GM03348 (cell line): ENCODE data around the gene HS3ST4.

Experiments
- DNase-seq: peaks from one replicate; pipeline ENCODE4 v3.0.0; 2012; ENCODE audit warnings: low spot score

HS3ST4 gene

DNA sequence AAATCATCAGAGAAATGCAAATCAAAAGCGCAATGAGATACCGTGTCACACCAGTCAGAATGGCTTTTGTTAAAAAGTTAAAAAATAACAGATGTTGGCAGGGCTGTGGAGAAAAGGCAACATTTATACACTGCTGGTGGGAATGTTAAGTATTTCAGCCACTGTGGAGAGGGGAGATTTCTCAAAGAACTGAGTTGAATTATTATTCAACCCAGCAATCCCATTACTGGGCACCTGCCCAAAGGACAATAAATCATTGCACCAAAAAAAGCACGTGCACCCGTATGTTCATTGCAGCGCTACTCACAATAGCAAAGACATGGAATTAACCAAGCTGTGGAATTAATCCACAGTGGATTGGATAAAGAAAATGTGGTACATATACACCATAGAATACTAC is 204.7 kb downstream of the HS3ST4 start:
- no peak for DNase-seq

DNA sequence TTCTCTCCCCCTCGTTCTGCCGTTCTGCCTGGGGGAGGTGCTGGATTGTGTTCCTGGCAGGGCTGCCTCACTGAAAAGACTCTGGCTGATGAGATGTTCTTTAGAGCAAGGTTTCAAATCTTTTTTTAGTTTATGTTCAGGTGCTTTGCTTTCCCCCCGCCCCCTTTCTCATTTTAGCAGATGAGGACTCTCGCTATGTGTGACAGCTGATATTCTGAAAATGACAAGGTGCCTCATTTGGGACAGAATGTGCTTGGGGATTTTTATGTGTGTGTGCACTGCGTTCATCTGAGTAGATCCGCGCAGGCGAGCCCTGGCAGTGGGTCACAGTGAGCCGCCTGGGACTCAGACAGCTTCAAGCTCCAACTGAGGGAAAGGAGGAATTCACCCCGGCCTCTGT is 205.9 kb downstream of the HS3ST4 start:
- no peak for DNase-seq

DNA sequence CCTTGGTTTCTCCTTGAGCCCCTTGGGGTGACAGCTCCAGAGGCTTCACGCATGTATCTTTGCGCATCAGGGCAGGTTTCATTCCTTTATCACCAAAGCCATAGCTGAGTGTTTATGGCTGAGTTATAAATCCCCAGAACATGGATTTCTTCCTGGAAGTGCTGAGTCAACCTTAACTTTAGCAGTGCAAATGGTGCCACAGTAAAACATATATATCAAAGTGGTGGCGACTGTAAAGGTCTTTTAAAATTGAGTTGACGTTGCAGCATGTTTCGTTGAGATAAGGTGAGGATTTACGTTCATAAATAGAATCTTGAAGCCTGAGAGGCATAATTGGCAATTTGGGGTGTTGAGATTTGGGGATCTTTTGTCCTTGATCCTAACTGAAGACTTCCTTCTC is 214.1 kb downstream of the HS3ST4 start:
- no peak for DNase-seq

DNA sequence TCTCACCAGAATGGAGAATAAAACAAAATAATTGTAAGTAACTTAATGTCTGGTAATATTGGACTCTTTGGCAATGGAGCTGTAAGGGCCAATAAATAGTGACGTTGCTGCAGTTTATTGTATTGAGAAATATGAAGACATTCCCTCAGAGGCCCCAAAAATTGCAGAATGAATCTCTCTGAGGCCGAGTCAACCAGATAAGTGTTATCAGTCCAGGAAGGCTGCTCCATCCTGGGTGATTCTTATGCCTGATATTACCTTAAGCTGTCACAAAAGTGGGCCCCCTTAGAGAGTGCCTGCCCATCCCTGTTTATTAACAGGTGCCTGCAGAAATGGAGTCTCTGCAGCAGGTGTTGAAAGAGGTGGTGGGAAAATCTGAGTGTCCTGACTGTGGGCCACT is 219.2 kb downstream of the HS3ST4 start:
- DNase-seq, result no peak

- no peak for DNase-seq
Measured at GRCh38 chr16:25912321-25912720, 220.6 kb downstream of the HS3ST4 start.

DNA sequence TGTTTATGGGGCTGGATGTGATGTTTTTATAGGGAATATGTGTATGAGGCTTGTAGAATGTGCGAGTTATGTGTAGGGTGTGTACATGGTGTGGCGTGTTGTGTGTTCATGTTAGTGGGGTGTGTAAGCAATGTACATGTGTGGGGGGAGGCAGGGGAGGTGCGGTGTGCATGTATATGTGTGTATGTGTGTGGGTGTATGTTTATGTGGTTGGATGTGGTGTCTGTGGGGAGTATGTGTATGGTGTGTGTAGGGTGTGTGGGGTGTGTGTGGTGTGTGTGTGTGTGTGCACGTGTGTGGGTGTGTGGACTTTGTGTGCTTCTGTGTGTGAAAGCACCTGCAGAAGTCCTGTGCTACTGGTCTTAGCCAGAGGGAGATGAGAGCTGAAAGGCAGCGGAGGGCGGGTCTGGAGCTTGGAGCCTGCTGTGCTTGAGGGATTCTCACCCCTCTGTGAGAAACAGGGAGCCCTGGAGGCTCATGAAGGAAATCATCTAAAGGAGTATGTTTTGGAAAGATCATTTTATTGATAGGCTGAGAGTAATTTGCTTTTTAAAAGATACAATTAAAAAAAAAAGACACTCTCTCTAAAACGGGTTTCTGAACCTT is 222.7 kb downstream of the HS3ST4 start:
- no peak for DNase-seq

GRCh38 chr16:25916037-25916436 is 224.3 kb downstream of the HS3ST4 start:
- DNase-seq, result no peak

- no peak for DNase-seq
Measured at GRCh38 chr16:25922438-25922837, 230.7 kb downstream of the HS3ST4 start.

GRCh38 chr16:25925421-25925820 is 233.7 kb downstream of the HS3ST4 start:
- DNase-seq, result no peak

DNA sequence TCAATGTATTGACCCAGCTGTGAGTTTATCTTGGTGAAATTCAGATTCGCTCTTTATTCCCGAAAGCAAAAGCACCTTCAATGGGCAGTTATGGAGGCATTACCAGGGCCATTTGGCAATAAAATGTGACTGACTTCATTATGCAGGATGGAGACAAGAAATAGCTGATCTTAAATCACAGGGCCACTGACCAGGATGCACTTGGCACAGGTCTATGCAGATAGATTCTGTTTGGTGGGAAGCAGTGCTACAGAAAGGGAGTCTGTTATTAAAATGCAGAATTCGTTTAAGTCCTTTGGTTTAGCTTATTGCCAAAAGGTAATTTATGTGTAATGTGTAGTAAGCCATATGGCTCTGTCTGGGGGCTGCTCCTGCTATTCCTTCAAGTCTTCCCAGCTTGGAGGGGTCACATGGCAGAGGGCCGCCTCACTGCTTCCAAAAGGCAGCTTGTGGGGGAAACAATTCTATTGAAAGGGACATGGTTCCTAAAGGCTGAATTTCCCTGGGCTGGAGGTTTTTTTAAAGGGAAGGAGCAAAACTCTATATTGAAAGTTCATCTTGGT is 239.8 kb downstream of the HS3ST4 start:
- DNase-seq, result no peak

DNA sequence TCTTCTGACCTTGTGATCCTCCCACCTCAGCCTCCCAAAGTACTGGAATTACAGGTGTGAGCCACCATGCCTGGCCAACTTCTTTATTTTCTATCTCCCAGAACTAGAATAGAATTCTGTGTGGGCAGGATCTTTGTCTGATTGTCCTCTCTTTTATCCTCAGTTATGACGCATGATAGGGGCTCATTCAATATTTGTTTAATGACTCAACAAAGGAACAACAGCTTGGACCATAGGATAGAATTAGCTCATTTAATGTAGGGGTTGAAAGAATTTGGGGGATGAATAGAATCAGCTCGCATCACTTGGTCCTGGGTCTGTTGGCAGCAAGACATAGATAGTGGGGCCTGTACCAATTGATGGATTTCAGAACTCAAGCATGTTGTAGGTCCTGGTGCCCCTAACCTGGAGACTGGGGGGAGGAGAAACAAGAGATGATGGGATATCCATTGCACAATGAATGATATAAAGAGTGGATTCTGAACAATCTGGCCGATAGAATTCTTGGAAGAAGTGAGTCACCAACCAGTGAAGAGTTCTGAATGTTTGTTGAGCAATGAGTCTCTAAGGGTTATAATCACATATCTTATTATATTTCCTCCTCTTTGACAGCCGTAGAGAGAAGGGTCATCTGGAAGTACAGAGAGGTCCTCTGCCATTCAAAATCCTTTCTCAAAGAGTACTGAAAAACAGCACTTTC is 250.2 kb downstream of the HS3ST4 start:
- no peak for DNase-seq

GRCh38 chr16:25950586-25951281 is 259.0 kb downstream of the HS3ST4 start:
- DNase-seq, result no peak

- no peak for DNase-seq
Measured at GRCh38 chr16:25951999-25952398, 260.2 kb downstream of the HS3ST4 start.

GRCh38 chr16:25952983-25953382 is 261.2 kb downstream of the HS3ST4 start:
- DNase-seq, result no peak

DNA sequence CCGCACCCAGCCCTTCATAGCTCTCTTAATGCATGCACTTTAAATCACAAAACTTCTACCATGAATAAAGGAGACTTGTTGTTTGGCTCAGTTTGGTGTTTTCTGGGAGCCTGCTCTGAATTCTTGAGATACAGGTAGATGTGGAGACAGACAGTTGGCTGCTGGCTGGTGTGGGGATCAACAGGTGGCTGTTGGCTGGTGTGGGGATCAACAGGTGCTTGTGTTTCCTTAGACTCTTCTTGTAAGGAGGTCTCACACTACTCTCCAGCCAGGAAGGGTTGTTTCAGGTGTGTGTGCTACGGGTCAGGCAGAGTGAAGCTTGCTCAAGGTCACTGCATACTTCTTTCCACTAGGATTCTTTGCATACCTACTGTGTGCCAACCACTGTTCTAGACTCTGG is 265.9 kb downstream of the HS3ST4 start:
- DNase-seq, result no peak

- no peak for DNase-seq
Measured at GRCh38 chr16:25959221-25959620, 267.5 kb downstream of the HS3ST4 start.

GRCh38 chr16:25966172-25967097 is 274.7 kb downstream of the HS3ST4 start:
- no peak for DNase-seq

DNA sequence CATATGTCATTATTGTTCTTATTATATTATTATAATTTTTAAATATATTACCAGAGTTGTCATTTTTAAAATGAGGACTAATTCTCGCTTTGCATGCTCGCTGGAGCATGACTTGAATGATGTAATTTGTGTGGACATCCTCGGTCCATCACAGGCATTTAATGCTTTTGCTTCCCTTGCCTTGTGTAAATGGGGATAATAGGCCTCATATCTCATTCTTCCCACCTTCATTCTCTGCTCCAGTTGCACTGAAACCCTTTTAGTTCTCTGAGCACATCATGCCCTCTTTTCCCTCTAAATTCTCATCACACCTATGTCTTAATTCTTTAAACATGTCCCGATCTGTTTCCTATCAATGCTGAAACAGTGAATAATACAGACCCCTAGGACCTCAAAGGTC is 285.4 kb downstream of the HS3ST4 start:
- no peak for DNase-seq

DNA sequence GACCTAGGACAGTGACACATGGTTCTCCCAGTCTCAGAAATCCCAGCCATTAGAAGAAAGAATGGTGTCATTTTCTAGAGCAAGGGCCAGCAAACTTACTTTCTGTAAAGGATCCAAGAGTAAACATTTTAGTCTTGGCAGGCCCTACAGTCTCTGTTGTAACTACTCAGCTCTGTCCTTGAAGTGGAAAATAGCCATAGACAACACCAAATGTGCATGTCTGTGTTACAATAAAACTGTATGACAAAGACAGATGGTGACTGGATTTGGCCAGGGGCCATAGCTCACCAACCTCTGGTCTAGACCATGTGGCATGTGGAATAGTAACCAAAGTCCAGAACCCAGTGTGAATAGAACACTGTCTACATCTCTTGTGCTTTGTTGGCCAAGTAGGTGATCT is 286.5 kb downstream of the HS3ST4 start:
- no peak for DNase-seq

DNA sequence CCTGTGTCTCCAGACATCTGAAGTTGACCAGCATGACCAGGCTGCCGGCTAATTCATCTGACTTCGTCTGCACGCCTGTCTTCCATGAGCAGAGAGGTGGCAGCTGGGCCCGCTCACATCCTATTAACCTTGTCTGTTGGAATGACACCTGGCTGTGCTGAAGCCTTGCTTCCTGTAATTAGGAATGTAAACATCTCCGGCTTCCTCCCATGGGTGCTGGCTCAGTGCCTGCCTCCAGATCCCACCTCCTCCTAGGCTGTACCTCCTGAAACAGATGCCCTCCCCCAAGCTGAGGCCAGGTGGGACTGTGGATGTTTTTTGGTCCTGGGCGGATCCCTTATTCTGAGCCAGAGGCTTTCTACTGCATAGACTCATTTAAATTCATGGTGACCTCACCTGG is 296.3 kb downstream of the HS3ST4 start:
- DNase-seq, result no peak

GRCh38 chr16:25988882-25989281 is 297.1 kb downstream of the HS3ST4 start:
- DNase-seq, result no peak

- DNase-seq, result no peak
Measured at GRCh38 chr16:25996052-25996451, 304.3 kb downstream of the HS3ST4 start.
